Testis (tissue), 2 donors: ENCODE results near the gene OLFM4.

Experiments used
- POLR2A ChIP-seq: fragments of 450-650 bp; IDR thresholded peaks from one replicate; pipeline ENCODE4 v1.6.1; 2017; ENCODE audit warnings: antibody characterized with exemption, mild to moderate bottlenecking, moderate library complexity
- TF ChIP-seq, protein P1 (sequence below), 3 experiments: fragments of 450-650 bp in 2 of 3; fragments of 200-600 bp in 1 of 3; sonication (generic) in 1 of 3; IDR thresholded peaks; one replicate each; pipeline ENCODE4 v1.5.1; 2016 to 2019; ENCODE audit warnings: antibody characterized with exemption in 3 of 3, mild to moderate bottlenecking in 2 of 3, moderate library complexity in 1 of 3

DNA sequence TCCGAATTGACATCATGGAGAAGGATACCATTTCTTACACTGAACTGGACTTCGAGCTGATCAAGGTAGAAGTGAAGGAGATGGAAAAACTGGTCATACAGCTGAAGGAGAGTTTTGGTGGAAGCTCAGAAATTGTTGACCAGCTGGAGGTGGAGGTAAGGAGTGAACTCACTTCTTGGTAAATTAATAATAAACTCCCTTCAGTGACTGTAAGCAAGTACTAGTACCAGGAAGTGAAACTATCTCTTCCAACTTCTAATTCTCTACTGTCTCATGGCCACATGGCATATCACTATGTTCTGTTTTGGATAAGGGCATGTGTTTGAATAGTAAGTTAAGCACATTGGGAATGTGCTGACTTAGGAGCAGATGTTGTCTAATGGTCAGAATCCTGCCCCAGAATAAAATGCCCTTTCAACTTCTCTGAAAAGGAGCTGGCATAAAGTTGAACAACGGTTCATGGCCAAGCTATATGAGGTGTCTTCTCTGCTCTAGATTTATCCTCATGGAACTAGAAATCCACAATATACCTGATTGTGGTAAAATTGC lies 13.4 kb downstream of the OLFM4 start:
- TF ChIP-seq, protein P1, sequence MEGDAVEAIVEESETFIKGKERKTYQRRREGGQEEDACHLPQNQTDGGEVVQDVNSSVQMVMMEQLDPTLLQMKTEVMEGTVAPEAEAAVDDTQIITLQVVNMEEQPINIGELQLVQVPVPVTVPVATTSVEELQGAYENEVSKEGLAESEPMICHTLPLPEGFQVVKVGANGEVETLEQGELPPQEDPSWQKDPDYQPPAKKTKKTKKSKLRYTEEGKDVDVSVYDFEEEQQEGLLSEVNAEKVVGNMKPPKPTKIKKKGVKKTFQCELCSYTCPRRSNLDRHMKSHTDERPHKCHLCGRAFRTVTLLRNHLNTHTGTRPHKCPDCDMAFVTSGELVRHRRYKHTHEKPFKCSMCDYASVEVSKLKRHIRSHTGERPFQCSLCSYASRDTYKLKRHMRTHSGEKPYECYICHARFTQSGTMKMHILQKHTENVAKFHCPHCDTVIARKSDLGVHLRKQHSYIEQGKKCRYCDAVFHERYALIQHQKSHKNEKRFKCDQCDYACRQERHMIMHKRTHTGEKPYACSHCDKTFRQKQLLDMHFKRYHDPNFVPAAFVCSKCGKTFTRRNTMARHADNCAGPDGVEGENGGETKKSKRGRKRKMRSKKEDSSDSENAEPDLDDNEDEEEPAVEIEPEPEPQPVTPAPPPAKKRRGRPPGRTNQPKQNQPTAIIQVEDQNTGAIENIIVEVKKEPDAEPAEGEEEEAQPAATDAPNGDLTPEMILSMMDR (IDR thresholded peaks at IDR 0.05): no peak
- TF ChIP-seq POLR2A: no peak
